HL-60 (cell line): Measurements from ENCODE around the gene MAP1B.

ENCODE experiments used
- POLR2AphosphoS5 ChIP-seq: IDR thresholded peaks from 2 replicates; pipeline ENCODE4 v1.6.1; 2012; ENCODE audit warnings: low read depth
- SPI1 ChIP-seq: IDR thresholded peaks from 2 replicates; pipeline ENCODE4 v1.6.1; 2012; ENCODE audit warnings: low read depth, mild to moderate bottlenecking, borderline replicate concordance
- TF ChIP-seq, protein P1 (sequence below): IDR thresholded peaks from one replicate; pipeline ENCODE4 v1.5.1; 2011; ENCODE audit warnings: low read length, control low read depth, inconsistent platforms; ENCODE audit not compliant: insufficient read depth
- TF ChIP-seq, protein P2 (sequence below): IDR thresholded peaks from 2 replicates; pipeline ENCODE4 v1.6.1; 2012; ENCODE audit warnings: low read depth; ENCODE audit not compliant: insufficient replicate concordance

DNA sequence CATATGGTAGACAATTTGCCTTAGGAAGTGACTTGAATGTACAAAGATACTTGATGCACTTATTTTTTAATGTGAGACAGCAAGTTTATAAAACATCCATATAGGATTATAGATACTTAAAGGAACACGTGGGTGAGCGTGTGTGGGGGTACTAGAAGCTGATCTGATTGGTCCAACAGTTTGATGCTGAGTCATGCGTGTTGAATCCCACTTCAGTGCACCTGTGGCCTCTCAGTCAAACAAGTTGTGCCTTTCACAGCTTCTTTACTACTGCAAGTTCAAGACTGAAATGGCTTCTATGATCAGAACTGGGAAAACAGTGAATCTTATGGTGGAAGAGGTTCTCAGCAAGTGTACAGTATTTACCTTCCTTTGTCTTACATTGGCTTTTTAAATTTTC is 98.9 kb downstream of the MAP1B start:
- TF ChIP-seq, protein P1, sequence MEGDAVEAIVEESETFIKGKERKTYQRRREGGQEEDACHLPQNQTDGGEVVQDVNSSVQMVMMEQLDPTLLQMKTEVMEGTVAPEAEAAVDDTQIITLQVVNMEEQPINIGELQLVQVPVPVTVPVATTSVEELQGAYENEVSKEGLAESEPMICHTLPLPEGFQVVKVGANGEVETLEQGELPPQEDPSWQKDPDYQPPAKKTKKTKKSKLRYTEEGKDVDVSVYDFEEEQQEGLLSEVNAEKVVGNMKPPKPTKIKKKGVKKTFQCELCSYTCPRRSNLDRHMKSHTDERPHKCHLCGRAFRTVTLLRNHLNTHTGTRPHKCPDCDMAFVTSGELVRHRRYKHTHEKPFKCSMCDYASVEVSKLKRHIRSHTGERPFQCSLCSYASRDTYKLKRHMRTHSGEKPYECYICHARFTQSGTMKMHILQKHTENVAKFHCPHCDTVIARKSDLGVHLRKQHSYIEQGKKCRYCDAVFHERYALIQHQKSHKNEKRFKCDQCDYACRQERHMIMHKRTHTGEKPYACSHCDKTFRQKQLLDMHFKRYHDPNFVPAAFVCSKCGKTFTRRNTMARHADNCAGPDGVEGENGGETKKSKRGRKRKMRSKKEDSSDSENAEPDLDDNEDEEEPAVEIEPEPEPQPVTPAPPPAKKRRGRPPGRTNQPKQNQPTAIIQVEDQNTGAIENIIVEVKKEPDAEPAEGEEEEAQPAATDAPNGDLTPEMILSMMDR = no peak
- TF ChIP-seq POLR2AphosphoS5 (no peak), SPI1 (no peak)
- TF ChIP-seq, protein P2, sequence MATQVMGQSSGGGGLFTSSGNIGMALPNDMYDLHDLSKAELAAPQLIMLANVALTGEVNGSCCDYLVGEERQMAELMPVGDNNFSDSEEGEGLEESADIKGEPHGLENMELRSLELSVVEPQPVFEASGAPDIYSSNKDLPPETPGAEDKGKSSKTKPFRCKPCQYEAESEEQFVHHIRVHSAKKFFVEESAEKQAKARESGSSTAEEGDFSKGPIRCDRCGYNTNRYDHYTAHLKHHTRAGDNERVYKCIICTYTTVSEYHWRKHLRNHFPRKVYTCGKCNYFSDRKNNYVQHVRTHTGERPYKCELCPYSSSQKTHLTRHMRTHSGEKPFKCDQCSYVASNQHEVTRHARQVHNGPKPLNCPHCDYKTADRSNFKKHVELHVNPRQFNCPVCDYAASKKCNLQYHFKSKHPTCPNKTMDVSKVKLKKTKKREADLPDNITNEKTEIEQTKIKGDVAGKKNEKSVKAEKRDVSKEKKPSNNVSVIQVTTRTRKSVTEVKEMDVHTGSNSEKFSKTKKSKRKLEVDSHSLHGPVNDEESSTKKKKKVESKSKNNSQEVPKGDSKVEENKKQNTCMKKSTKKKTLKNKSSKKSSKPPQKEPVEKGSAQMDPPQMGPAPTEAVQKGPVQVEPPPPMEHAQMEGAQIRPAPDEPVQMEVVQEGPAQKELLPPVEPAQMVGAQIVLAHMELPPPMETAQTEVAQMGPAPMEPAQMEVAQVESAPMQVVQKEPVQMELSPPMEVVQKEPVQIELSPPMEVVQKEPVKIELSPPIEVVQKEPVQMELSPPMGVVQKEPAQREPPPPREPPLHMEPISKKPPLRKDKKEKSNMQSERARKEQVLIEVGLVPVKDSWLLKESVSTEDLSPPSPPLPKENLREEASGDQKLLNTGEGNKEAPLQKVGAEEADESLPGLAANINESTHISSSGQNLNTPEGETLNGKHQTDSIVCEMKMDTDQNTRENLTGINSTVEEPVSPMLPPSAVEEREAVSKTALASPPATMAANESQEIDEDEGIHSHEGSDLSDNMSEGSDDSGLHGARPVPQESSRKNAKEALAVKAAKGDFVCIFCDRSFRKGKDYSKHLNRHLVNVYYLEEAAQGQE = no peak
